GM21717 (cell line): ENCODE data around the gene MDK.
"Not testable (repeated sequence)": the region's sequence is repeated elsewhere in the genome, so short reads cannot be mapped to it uniquely, and the experiment has no call there.

ENCODE experiments used
- ATAC-seq: cut with Tn5 transposase; IDR thresholded peaks from one replicate; pipeline ENCODE4 v1.9.1; 2021; ENCODE audit warnings: mild to moderate bottlenecking, moderate library complexity; ENCODE audit not compliant: unreplicated experiment

MDK gene

GRCh38 chr11:46367244-46367915 is 14.1 kb upstream of the MDK start:
- ATAC-seq = no peak

GRCh38 chr11:46367916-46368267 is 13.6 kb upstream of the MDK start:
- no peak for ATAC-seq

- no peak for ATAC-seq
These were observed 11.9 kb upstream of the MDK start for GRCh38 chr11:46369458-46370152.

- no peak for ATAC-seq
These were observed 11.2 kb upstream of the MDK start for GRCh38 chr11:46370253-46370652.

- ATAC-seq = not testable (repeated sequence)
These were observed 10.2 kb upstream of the MDK start for GRCh38 chr11:46371262-46371661.

GRCh38 chr11:46372086-46372485 is 9.4 kb upstream of the MDK start:
- ATAC-seq = no peak

- ATAC-seq = not testable (repeated sequence)
These were observed 9.0 kb upstream of the MDK start for GRCh38 chr11:46372501-46372900.

GRCh38 chr11:46373787-46374740 is 7.4 kb upstream of the MDK start:
- ATAC-seq = no peak

GRCh38 chr11:46374815-46375214 is 6.7 kb upstream of the MDK start:
- no peak for ATAC-seq

- no peak for ATAC-seq
These were observed 5.9 kb upstream of the MDK start for GRCh38 chr11:46375392-46376101.

- ATAC-seq = no peak
These were observed 5.0 kb upstream of the MDK start for GRCh38 chr11:46376258-46377050.

- no peak for ATAC-seq
These were observed 4.2 kb upstream of the MDK start for GRCh38 chr11:46377290-46377689.

- no peak for ATAC-seq
These were observed 3.6 kb upstream of the MDK start for GRCh38 chr11:46377831-46378230.

- no peak for ATAC-seq
These were observed 3.2 kb upstream of the MDK start for GRCh38 chr11:46378296-46378695.

GRCh38 chr11:46378811-46379481 is 2.5 kb upstream of the MDK start:
- no peak for ATAC-seq

- not testable (repeated sequence) for ATAC-seq
These were observed 1.8 kb upstream of the MDK start for GRCh38 chr11:46379482-46380293.

GRCh38 chr11:46380340-46381047 is 975 bp upstream of the MDK start:
- ATAC-seq = no peak
